AG08395 (cell line): Measurements from ENCODE around the gene MINDY4B.
"Not testable (repeated sequence)": the region's sequence is repeated elsewhere in the genome, so short reads cannot be mapped to it uniquely, and the experiment has no call there.

ENCODE experiments used
- DNase-seq: peaks from one replicate; pipeline ENCODE4 v3.0.0; 2012; ENCODE audit warnings: mixed read lengths, low spot score

The MINDY4B gene

DNA sequence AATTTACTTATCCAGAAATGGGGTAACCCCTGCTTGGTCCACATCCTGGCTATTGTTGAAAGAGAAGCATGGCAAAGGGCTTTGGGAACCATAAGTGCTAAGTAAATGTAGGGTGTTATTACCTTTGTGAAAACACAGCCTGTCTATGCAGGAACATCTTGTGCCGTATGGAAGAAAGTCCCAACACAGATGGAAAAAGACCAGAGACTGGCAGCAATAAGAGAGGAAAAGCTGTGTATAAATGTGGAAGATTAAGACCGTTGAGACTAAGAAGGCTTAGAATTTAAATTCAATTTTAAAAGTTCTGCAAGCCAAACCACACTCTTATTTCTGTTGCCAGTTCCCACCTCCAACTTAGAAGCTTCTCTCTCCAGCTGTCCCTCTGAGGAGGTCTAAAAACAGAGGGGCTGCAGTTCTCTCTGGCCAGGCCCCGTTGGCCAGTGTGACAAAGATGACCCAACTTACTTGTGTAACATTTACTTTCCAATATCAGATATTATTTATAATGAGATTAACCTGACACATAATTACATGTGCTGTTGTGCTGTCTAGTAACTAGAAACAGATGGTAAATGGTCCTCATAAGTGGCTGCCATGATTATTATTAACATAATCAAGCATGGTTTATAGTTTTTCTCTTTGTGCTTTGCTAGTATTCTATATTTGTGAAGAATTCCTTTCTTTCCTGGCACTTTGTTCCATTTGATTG lies 7.0 kb downstream of the MINDY4B start:
- DNase-seq, result no peak

DNA sequence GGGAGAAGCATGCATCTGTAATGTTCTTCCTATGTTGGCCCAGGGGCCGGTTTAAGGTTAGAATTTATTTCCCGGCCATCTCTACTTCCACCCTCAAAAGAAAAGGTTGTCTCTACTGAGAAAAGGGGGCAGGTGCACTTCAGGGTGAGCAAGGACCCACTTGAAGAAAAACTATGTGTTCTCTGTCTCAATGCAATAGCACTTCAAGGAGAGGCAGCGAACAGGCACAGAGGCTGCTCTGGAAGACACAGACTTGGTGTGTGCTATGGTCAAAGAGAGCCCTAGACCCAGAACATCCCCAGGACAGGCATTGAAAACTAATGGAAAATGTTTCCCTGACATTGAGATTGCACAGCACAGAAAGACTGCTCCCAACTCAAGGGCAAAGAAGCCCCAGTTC lies 7.6 kb downstream of the MINDY4B start:
- DNase-seq, result no peak

DNA sequence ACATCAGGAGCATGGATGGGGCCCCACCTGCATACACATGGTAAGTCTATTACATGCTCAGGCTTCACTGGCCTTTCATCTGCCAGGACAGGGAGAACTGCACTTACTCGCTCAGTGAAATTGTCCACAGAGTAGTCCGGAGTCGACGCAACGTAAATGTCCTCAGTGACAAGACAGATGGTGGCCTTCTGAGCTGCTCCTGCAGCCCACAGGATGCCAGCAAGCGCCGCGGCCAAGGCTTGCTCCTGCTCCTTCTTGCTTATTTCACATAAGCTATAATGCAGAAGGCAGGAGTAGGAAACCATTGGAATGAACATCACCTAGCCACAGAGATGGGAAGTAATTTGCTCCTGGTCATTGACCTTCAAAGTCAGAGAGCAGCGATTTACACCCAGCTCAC lies 14.4 kb downstream of the MINDY4B start:
- DNase-seq, result no peak

DNA sequence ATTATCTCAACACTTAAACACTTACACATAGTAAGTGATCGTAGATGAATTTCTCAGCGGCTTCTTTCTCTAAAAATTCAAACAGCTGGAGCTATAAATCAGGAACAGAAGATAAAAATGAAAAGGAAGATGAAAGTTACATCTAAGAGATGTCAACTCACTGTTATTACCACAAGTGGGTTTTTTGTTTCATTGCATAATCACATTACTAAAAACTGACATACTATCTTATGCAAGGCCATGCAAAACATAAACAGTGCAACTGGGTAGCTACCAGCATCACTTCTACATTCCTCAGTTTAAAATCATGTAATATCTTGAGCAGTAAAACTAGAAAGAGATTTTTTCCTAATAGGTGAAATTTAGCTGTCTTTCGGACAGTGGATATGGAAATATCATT lies 14.9 kb downstream of the MINDY4B start:
- no peak for DNase-seq

DNA sequence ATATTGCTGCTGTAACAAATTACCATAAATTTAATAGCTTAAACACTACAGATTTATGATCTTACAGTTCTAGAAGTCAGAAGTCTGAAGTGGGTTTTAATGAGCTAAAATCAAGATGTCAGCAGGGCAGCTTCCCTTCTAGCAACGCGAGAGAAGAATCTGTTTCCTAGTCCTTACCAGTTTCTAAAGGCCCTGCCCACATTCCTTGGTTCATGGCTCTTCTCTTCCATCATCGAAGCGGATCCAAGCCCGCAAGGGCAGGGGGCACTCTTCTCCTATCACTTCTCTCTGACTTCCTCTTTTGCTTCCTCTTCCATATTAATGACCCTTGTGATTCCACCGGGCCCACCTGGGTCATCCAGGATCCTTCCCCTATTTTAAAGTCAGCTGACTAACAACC lies 16.1 kb downstream of the MINDY4B start:
- DNase-seq, result no peak

DNA sequence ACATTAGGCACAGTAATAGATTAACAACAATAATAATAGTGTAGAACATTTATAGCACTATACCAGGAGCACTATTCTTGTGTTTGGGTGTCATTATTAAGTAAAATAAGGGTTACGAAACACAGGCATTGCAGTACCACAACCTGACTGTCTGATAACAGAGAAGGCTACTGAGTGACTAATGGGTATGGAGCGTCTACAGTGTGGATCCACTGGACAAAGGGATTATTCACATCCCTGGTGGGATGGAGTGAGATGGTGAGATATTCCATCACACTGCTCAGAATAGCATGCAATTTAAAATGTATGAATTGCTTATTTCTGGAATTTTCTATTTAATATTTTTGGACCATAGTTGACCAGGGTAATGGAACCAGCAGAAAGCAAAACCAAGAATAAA lies 18.2 kb downstream of the MINDY4B start:
- DNase-seq, result no peak

DNA sequence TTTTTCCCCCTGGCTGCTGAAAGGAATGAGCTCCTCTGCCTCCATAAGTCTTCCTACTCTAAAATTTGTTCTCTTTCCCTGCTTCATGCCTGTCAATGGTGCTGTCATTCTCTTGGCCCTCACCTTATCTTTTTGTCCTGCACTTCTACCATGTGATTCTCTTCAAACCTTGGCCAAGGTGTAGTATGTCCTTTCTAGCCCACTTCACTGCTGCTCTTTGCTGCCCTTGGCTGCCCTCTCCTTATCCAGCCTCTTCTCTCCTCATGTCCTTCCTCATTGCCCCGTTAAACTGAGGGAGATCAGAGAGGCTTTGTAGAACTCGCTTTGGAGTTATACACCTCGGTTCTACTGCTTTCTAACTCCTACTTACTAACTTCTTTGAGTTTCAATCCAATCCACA lies 19.7 kb downstream of the MINDY4B start:
- DNase-seq, result no peak

DNA sequence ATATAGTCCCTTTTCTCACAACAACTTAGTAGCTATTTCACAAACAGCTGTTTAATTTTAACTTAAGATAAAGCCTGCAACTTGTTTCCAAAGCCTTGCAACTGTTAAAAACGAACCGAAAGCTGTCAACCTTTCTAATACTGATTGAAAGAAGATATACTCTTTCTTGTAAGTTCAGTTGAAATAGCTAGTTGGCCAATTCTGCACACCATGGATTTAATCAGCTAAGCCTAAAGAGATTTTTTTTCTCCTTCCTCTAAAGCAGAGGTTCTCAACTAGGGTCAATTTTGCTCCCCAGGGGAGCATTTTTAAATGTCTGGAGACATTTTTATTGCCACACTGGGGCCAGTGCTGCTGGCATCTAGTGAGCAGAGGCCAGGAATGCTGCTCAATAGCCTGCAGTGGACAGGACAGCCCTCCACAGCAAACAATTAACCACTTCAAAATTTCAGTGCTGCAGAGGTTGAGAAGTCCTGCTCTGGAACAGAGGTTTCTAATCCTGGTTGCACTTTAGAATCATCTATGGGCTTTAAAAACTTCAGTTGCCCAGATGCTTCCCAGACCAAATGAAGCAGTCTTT lies 26.2 kb downstream of the MINDY4B start:
- no peak for DNase-seq

DNA sequence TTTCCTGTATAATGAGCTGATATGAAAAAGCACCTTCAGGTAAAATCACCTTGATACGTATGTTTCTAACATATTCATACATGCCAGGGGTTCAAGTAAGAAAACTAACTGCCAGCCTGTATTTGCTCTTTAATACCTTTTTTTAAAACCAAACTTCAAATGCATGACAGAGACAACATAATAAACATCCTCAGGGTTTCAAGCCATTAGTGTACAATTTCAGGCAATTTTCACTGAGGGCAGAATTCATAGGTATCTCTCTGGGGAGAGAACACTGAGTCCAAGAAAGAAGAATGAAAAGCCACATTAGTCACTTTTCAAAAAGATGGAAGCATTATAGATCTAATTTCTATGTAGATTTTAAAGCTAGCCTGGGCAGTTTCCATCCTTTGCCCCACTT lies 26.9 kb downstream of the MINDY4B start:
- DNase-seq, result no peak

DNA sequence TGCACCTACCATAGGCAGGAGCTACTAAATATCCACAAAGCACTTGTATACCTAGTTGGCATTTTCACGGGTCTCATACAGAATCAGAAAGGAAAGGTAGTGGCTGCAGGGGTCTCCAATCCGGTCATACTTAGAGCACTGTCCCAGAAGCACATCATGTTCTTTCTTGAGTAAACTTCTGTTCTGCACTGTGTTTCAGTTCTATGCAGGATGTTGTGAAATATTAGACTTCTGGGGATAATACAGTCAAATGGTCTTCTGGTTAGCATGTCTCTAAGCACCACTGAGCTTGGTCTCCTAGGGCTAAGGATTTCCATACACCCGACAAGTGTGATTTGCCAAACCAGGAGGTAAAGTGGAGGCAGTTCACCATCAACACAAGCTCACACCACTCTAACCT lies 27.9 kb downstream of the MINDY4B start:
- no peak for DNase-seq

DNA sequence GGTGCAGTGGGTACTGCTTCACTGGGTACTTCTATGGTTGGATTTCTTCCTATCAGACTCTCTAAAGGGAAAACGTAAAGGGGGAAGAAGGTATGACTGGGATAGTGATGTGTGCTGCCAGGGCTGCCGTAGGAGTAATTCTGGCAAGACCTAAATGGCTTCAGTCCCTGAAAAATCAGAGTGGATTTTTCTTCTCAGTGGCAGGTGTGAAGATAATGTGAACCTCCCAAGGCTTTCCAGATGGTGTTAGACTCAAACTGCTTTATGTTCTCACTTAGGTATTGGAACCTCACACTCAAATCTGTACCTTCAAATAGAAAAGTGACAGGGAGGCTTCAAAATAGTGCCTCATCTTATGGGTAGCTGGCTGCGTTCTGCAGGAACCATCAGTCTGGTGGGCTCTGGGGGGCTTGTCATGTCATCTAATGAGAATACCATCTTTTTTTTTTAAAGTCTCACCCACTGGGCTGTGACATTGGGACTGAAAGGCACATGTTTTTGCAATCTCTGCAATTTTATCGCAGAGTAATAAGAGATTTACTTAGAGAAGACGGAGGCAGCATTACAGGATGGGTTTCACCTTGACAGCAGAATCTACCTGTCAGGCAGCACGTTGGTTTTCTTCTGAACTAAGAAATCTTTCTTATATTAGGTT lies 28.5 kb downstream of the MINDY4B start:
- DNase-seq, result no peak

DNA sequence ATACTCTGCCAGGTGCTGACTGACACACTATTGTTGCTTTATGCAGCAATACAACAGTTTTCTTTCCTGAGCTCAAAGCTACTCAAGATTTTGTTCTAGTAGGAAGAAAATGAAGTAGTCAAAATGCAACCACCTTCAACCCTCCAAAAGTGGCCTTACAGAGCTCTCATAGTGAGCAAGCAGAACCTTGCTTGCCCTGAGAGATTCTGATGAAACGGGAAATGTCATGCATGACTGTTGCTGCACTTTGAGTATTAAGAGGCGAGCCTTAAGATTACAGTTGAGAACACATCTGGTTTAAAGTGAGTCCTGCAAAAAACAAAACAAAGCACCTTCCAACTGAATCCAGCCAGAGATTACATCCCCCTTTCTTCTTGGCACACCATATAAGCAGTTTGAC lies 29.7 kb downstream of the MINDY4B start:
- DNase-seq, result no peak

DNA sequence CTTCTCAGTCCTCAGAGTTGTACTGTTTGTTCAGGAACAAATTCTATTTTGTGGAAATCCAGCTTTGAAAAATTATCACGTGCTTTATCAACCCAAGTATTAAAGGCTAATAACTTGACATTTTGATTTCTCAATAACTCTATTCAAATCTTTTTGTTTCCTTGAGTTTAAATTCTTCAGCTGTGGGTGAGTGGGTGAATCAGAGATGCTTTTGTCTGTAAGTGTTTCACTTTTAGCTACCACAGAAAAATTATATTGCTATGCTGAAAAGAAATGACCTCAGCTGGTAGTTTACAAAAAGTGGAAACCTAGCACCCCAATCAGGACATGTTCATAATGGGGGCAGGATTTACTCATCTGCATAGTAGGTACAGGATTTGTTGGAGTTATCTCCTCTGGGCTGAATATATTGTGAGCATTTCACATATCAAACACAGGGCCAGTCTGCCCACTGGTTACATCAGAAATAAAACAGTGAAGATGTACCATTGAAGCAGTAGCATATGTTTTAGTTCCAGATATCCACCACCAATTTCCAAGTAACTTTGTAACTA lies 30.5 kb downstream of the MINDY4B start:
- no peak for DNase-seq

DNA sequence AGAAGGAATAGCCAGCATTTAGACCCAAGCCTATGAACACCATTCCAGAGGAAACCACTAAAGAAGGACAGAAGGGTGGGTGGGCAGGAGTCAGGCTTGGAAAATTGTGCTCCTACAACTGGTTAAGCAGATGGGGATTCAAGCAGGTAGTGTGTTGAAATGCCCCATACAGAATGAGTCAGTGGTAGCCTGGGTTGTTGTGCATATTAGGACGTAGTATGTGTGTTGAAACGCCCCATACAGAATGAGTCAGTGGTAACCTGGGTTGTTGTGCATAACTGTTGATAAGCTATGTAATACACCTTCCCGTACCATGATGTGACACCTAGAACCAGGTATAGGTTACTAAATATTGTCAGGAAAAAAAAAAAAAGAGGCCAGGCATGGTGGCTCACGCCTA lies 34.0 kb downstream of the MINDY4B start:
- no peak for DNase-seq

DNA sequence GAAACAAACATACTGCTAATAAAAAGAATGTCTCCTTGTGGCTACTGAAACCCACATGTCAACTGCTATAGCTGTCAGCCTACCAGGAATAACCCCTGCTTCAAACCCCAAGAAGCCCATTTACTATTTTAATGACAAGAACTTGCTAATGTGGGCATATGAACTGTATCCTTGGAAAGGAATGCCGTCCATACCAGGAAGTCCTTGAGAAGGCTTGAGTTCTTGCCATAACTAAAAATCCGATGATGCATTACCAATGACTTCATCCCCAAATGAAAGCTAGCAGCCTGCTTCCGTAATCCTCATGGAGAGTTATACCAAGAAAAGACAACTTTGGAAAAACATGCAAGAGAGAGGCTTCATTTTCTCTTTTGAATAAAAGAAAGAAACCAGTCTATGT lies 34.8 kb downstream of the MINDY4B start:
- DNase-seq, result peak; percentile 62

DNA sequence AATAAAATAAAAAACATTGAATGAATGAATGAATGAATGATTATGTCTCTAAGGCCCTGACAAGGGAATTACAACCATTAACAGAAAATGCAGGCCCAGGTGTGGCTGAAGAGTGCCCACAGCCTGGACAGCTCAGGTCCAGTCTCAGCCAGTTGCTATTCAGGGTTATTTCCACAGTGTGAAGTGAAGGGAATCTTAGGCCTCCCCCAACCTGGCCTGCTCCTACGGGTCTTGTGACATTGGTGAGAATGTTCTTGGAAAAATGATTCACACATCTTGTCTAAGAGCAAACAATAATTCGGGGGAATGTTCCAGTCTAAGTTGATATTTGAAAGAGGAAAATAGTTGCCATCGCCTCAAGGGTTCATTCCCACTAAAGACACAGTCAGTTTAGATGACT lies 37.0 kb downstream of the MINDY4B start:
- no peak for DNase-seq

DNA sequence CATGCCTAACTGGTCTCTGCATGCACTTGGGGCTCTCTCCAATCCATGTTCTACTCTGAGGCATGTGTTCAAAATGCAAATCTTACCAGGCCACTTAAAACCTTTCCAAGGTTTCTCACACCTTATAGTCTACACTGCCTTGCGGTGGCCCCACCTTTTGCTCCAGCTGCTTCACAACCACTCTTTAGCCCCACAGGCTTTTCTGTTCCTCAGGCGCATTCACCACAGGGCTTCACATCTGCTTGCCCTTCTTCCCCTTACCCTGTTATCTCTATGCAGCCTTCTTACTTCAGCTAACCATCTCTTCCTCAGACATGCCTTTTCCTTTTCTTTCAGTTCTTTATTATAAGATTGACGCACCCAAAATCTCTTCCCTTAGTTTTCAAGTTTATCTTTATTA lies 37.8 kb downstream of the MINDY4B start:
- no peak for DNase-seq

DNA sequence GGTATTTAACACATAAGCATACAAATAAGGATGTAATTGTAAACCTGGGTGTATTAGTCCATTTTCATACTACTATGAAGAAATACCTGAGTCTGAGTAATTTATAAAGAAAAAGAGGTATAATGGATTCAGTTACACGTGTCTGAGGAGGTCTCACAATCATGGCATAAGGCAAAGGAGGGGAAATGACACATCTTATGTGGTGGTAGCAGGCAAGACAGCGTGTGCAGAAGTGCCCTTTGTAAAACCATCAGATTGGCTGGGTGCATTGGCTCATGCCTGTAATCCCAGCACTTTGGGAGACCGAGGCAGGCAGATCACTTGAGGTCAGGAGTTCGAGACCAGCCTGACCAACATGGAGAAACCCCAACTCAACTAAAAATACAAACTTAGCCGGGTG lies 41.3 kb downstream of the MINDY4B start:
- not testable (repeated sequence) for DNase-seq

DNA sequence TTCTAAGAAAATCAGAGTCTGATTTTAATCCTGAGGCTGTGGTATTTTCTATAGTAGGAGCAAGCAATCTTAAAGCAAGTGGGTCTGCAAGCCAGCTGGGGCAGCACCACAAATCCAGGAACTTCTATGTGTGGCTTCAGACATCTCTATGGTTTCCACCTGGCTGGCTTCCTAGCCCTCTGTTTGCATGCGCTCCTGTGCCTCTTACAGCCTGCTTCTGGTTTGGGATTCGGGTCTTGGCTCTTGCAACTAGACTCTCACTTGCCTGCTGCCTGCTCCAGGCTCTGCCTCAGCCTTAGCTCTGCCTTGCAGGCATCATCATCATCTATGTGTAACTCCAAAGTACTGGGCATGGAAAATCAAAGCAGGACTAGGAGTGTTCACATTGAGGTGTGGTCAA lies 43.4 kb downstream of the MINDY4B start:
- DNase-seq, result no peak

DNA sequence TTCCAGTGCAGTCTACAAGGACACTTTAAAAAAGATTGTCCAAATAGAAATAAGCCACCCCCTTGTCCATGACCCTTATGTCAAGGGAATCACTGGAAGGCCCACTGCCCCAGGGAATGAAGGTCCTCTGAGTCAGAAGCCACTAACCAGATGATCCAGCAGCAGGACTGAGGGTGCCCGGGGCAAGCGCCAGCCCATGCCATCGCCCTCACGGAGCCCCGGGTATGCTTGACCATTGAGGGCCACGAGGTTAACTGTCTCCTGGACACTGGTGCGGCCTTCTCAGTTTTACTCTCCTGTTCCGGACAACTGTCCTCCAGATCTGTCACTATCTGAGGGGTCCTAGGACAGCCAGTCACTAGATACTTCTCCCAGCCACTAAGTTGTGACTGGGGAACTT lies 47.3 kb downstream of the MINDY4B start:
- not testable (repeated sequence) for DNase-seq

DNA sequence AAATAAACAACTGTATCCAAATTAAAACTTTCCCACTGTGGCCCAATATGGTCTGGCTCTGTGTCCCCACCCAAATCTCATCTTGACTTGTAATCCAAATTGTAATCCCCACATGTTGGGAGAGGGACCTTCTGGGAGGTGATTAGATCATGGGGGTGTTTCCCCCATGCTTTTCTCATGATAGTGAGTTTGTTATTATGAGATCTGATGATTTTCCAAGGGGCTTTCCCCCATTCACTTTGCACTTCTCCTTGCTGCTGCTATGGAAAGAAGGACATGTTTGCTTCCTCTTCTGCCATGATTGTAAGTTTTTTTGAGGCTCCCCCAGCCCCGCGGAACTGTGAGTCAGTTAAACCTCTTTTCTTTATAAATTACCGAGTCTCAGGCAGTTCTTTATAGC lies 55.0 kb downstream of the MINDY4B start:
- no peak for DNase-seq

DNA sequence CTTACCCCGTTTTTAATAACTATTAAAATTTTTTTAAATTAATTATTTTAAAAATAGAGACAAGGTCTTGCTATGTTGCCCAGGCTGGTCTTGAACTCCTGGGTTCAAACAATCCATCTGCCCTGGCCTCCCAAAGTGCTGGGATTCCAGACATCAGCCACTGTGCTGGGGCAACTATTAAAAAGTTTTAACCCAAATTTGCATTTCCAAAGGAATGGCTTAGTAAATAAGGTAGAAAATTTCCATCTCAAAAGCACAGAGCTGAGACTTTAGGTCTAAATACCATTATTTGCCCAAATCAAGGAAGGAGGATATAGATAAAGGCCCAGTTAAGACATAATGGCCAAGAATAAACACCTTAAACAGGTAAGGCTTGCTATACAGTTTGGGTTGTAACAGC lies 56.4 kb downstream of the MINDY4B start:
- DNase-seq, result no peak

DNA sequence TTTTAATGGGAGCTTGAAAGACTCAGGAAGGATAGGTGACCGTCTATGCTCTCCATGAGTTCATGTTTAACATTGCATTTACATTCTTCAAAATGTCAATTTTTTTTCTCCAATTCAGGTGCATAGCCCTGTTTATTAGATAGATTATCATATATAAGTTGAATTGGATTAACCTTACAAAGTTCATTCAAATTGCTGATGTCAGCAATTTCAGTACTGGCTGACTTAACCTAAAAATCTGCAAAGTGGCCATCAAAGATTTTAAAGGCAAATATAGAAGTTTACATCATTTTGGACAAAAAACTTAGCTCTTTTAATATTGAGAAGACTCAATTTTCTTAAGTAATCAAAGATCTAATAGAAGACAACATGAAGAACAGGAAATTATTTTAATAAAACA lies 57.8 kb downstream of the MINDY4B start:
- DNase-seq, result no peak

DNA sequence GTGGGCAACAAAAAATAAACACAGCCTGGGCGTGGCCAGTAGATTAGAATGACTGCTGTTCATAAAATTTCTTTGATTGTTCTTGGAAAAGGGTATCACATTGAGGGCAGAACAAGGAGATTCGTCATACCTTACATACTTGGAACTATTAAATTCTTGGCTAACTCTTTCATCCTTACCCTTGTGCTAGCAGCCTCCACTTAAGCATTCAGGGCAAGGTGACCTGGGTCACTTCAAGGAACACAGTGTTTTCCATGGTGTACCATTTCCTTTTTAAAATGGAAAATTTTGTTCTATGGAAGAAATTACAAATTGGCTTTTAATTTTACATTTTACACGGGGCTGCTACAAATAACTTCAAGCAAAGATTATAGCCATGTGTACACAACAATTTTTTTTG lies 60.8 kb downstream of the MINDY4B start:
- no peak for DNase-seq
